Coronary artery (tissue), 2 donors: ENCODE measurements around the gene AFF2.

Experiments
- DNase-seq: peaks from one replicate; pipeline ENCODE4 v3.0.0-alpha.2; 2017; ENCODE audit warnings: low spot score
- H3K27ac ChIP-seq, 2 donors: fragments of 200-600 bp; sonication (generic); one replicate each; pipeline ENCODE4 v1.5.1; 2016 to 2019
- H3K4me3 ChIP-seq: fragments of 200-600 bp; sonication (generic); 2 replicates; pipeline ENCODE4 v1.5.1; 2016; ENCODE audit warnings: mild to moderate bottlenecking, moderate library complexity
- TF ChIP-seq, protein P1 (sequence below): fragments of 200-600 bp; sonication (generic); IDR thresholded peaks from one replicate; pipeline ENCODE4 v1.5.1; 2019; ENCODE audit warnings: antibody characterized with exemption

AFF2 gene

DNA sequence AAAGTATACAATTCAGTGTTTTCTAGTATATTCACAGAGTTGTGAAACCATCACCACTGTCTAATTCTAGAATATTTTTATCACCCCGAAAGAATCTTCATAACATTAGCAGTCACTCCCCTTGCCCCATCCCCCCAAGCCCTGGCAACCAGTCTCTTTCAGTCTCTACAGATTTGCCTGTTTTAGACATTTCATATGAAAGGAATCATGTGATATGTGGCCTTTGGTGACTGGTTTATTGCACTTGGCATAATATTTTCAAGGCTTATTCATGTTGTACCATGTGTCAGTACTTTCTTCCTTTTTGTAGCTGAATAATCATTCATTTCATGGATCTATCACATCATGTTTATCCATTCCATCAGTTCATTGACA lies 371.7 kb downstream of the AFF2 start:
- Histone ChIP-seq H3K4me3 (no peak overlapping the region), H3K27ac (no peak overlapping the region)
- TF ChIP-seq, protein P1, sequence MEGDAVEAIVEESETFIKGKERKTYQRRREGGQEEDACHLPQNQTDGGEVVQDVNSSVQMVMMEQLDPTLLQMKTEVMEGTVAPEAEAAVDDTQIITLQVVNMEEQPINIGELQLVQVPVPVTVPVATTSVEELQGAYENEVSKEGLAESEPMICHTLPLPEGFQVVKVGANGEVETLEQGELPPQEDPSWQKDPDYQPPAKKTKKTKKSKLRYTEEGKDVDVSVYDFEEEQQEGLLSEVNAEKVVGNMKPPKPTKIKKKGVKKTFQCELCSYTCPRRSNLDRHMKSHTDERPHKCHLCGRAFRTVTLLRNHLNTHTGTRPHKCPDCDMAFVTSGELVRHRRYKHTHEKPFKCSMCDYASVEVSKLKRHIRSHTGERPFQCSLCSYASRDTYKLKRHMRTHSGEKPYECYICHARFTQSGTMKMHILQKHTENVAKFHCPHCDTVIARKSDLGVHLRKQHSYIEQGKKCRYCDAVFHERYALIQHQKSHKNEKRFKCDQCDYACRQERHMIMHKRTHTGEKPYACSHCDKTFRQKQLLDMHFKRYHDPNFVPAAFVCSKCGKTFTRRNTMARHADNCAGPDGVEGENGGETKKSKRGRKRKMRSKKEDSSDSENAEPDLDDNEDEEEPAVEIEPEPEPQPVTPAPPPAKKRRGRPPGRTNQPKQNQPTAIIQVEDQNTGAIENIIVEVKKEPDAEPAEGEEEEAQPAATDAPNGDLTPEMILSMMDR: no peak
- DNase-seq: no peak

DNA sequence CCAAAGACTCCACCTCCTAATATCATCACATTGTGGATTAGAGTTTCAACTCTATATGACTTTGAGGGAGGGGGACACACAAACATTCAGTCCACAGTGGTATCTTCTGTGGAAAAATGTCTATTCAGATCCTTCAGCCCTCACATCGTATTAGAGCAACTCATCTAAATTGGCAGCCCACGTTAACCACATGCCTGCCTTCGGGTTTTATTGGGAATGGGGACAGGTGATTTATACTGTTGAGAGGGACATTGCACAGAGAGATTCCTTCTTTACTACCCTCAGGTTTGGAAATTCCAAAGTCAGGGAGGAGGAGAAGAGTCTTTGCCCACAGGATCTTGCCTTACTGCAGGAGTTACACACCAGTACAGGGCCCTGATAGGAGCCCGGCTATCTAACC lies 372.5 kb downstream of the AFF2 start:
- DNase-seq: no peak
- Histone ChIP-seq H3K4me3 (no peak overlapping the region), H3K27ac (no peak overlapping the region)
- TF ChIP-seq, protein P1: no peak

DNA sequence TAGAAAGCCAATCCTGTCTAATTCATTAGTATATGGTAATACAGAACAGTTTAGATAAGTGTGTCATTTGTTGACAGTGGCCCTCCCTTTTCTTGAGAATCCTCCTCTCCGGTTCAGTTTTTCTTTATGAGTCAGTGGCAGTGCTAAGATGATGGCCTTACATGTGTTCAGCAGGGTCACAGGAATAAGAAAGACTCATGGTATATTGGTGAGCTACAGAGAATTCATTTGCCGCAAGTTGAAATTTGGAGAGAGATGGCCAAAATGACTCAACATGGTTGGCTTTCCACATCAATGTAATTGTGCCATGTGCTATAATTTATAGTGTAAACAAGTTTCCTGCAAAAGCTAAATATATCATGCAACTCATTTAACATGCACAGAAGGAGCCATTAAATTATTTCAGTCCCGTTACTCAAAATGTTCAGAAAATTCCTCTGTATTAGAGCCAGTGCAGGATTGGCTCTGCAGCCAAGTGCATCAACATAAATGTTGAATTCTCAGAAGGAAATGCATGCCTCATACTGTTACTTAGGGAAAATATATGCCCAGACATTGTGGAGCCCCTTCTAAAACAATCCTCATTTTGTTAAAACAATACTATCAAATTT lies 374.3 kb downstream of the AFF2 start:
- Histone ChIP-seq H3K27ac (no peak overlapping the region), H3K4me3 (no peak overlapping the region)
- TF ChIP-seq, protein P1: no peak
- DNase-seq: no peak

DNA sequence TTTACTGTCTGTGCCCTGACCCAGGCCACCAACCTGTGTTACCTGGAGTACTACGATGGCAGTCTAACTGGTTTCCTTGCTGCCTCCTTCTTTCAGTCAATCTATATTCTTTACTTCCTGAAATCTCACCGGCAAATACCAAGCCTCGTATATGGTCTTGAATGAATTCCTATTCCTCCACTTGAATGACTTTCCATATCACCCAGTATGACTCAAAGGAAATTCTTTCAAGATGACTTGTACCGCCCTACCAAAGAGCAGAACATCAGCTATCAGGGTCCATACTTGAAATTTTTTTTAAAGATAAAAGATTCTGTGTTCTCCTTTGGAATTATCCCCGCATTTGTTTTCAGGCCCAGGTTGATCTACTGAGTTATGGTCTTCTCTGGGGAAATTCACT lies 378.0 kb downstream of the AFF2 start:
- DNase-seq: no peak
- TF ChIP-seq, protein P1: no peak
- H3K27ac ChIP-seq: no peak overlapping the region
- no peak overlapping the region for H3K4me3 ChIP-seq

DNA sequence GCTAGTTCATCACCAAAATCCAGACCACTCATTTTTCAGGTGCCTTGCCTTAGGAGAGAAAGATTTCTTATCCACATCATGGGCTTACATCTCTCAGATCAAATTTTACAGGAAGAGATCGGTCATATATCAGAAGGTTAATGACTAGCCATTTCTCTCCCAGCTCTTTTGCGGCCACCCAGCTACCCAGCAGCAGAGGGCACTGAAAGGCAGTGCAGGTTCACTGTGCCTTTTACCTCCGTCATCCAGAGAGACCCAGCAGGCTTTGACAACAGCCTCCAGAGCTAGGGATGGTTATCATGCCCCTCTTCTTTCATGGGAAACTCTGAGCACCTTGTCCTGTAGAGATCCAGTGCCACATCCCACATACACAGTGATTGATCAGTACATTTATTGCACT lies 384.8 kb downstream of the AFF2 start:
- TF ChIP-seq, protein P1: no peak
- no peak overlapping the region for H3K27ac ChIP-seq
- no peak for DNase-seq

DNA sequence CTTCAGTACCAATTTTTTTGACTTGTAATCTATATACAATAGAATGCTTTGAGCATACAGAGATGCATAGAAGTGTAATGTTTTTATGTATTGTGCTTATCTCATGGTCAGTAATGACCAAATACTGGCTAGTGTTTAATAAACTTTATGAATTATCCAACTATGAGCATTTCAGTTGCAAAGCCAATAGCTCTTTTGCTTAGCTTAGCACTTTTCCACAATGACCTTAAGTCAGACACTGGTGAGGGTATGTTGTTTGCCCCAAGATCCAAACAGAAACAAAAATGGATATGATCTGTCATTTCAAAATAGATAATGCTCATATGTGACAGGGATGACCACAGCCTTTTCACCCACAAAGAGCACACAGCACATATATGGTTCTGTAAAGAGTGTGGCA lies 393.0 kb downstream of the AFF2 start:
- DNase-seq: no peak
- TF ChIP-seq, protein P1: no peak
- Histone ChIP-seq H3K27ac (no peak overlapping the region), H3K4me3 (no peak overlapping the region)

More for the DNA sequence above, 384.8 kb downstream of the AFF2 start:
- H3K4me3 ChIP-seq: no peak overlapping the region

DNA sequence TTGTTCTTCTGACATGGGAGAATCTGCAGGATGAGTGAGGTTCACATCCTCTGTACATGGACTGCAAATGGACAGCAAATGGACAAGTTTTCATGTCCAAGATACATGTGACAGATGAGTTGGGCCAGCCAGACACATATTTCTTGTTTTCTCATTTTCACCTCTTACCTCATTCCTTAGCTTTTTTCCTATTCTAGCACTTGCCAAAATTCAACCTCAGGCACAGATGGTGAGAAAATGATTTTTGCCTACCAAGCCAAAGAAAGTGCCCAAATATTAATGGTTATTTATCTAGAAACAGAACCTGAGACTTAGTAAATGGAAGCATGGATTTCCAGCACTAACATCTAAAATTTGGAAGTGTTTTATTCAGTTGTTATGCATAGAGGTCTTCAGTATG lies 402.2 kb downstream of the AFF2 start:
- Histone ChIP-seq H3K27ac (no peak overlapping the region), H3K4me3 (no peak overlapping the region)
- TF ChIP-seq, protein P1: no peak
- DNase-seq: no peak
